Measurements from ENCODE around the gene CENPI.
"Not testable (repeated sequence)": the region's sequence is repeated elsewhere in the genome, so short reads cannot be mapped to it uniquely, and the experiment has no call there.

The CENPI gene

GRCh38 chrX:101097546-101098453, at the start of gene CENPI:
TSS of gene CENPI (plus strand) at chrX:101098204. CDS start at chrX:101101071, 2,867 bp downstream.
- peak; percentile 68 to 86 for DNase-seq (ENCODE audit: low read depth in 2 of 2)

GRCh38 chrX:101051153-101051548, 46.9 kb upstream of the CENPI start:
- DNase-seq (ENCODE audit: low read depth in 2 of 2), result no peak

- peak; percentile 42 to 56 for DNase-seq (ENCODE audit: low read depth in 2 of 2)
Measured at GRCh38 chrX:101051549-101052302, 46.3 kb upstream of the CENPI start, which contains the start of gene TRMT2B. TSS of gene TRMT2B (minus strand) at chrX:101052111. CDS start at chrX:101042289, 9,822 bp downstream.

GRCh38 chrX:101056551-101056950, 41.5 kb upstream of the CENPI start:
- DNase-seq (ENCODE audit: low read depth in 2 of 2), result not testable (repeated sequence)

- no peak for DNase-seq (ENCODE audit: low read depth in 2 of 2)
Measured at GRCh38 chrX:101057093-101057714, 40.8 kb upstream of the CENPI start.

GRCh38 chrX:101062176-101062575, 35.8 kb upstream of the CENPI start:
- no peak for DNase-seq (ENCODE audit: low read depth in 2 of 2)

GRCh38 chrX:101071582-101071981, 26.4 kb upstream of the CENPI start:
- DNase-seq (ENCODE audit: low read depth in 2 of 2), result no peak

GRCh38 chrX:101078716-101079598, 19.0 kb upstream of the CENPI start, which contains the start of gene TMEM35A:
TSS of gene TMEM35A (plus strand) at chrX:101078879. CDS start at chrX:101079003, 124 bp downstream.
- DNase-seq (ENCODE audit: low read depth in 2 of 2), result no peak

GRCh38 chrX:101079736-101080270, 18.2 kb upstream of the CENPI start:
- no peak for DNase-seq (ENCODE audit: low read depth in 2 of 2)

GRCh38 chrX:101080326-101081124, 17.5 kb upstream of the CENPI start:
- DNase-seq (ENCODE audit: low read depth in 2 of 2), result no peak

- no peak for DNase-seq (ENCODE audit: low read depth in 2 of 2)
Measured at GRCh38 chrX:101081231-101081630, 16.8 kb upstream of the CENPI start.

GRCh38 chrX:101091817-101092216, 6.2 kb upstream of the CENPI start:
- DNase-seq (ENCODE audit: low read depth in 2 of 2), result no peak

- no peak for DNase-seq (ENCODE audit: low read depth in 2 of 2)
Measured at GRCh38 chrX:101108284-101108683, 10.3 kb downstream of the CENPI start.

- no peak for DNase-seq (ENCODE audit: low read depth in 2 of 2)
Measured at GRCh38 chrX:101117701-101118100, 19.7 kb downstream of the CENPI start.

- no peak for DNase-seq (ENCODE audit: low read depth in 2 of 2)
Measured at GRCh38 chrX:101136235-101136634, 38.2 kb downstream of the CENPI start.

All from stimulated activated CD4-positive, alpha-beta T cell treated with anti-CD3 and anti-CD28 coated beads, Interleukin-1b, Interleukin-23, amount 100 ng/mL, for 1 hour (primary cell).